NCI-H2196 treated with DMSO at 0.1 percent for 48 hours (cell line): Measurements from ENCODE around the gene MYRIP.
"Not testable (repeated sequence)": the region's sequence is repeated elsewhere in the genome, so short reads cannot be mapped to it uniquely, and the experiment has no call there.

Source experiments
- DNase-seq: peaks from one replicate; lab custom pipeline; 2025; ENCODE audit not compliant: unreplicated experiment; lab: John Stamatoyannopoulos, UW

MYRIP gene

DNA sequence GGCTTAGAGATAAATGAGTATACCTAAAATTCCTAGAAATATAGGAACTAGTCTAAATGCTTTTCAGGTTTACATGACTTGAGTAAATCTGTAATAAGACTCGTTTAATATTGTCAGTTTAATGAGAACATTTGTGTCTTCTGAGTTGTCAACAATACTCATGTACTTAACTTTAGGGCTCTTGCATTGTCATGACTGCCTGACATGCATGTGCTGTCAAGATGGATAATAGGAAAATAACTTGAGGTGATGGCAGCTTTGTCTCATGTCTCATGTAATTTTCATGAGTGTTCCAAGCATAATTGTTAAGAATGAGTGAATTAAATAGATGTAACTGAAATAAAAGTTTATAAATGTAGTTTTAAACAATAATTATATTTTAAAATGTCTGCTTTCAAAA, 455.0 kb downstream of the MYRIP start:
- DNase-seq: no peak

DNA sequence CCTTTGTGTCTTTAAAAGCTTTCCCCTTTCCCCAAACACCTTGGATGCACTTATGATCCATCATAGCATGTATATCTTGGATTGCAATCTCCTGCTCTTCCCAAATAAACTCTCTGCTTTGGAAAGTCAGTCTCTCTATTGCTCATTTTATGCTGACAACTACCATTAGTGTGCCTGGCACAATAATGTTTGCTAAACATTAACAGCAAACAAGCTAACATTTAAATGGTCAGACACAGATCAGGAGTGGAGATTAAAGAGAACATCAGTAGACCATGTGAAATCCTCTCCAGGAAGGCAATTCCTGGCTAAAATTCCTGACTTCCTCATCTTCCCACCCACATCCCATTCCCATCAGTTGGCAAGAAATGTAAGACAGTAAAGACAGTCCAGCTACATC, 455.8 kb downstream of the MYRIP start:
- no peak for DNase-seq

DNA sequence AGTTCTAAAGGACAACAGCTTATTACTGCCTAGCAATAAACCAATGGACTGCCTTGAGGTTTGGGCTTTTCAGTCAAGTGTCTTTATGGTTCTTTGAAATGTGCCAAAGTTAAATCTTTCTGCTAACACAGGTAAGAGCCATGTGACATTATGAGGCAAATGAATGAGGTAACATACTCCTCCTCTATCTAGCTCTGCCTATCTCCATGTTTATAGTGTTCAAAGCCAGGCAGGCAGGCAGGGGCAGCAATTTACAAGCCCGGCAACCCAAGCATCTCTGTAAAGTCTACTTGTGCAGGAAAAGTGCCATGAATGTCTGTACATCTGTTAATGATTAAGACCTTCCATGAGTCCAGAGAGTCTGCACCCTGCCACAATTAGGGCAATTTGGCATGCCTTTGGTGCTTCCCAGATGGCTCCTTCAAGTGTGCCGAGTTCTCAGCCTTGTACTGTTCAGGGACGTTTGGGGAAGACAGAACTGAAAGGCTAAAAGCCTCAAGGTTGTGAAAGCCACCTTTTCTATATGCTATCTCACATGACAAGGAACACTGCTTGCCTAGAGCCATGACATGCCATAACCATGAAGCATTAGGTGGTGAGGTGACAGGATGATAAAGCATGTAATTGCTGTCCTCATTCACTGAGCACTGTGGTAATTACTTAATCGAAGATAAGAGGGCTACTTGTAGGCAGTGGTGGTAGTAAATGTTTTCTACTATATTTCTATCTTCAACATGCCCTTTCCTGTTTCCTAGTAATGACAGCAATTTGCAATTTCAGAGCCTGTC, 458.7 kb downstream of the MYRIP start:
- no peak for DNase-seq

DNA sequence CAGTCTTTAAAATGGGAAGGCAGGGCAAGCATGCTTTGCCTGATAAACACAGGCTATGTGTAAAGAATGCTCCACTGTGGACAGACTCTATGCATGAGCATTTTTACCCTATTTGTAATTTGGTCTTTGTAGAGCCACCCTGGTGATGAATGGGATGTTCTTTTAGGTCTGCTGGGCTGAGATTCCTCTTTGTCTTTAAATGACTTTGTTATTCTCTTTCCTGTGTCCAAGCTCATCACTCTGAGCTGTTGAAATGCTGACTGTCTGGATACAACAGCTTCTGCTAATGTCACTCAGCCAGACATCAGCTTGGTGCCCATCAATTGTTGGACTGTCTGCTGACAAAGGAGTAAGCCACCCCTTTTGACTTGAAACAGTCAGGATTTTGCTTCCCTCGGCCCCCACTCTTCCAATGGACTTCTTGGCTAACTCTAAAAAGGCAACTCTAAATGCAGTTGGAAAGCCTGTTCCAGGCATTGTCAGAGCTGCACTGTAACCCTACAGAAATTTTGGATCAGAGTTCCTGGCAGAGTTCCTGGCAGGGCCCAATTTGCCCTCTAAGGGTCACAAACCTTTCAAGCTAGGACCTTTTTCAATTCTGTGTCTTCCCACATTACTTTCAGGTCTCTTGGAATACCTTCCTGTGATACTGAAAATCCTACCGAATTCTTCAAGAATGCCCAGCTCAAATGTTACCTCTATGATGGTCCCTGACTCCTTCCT, 459.6 kb downstream of the MYRIP start:
- no peak for DNase-seq

DNA sequence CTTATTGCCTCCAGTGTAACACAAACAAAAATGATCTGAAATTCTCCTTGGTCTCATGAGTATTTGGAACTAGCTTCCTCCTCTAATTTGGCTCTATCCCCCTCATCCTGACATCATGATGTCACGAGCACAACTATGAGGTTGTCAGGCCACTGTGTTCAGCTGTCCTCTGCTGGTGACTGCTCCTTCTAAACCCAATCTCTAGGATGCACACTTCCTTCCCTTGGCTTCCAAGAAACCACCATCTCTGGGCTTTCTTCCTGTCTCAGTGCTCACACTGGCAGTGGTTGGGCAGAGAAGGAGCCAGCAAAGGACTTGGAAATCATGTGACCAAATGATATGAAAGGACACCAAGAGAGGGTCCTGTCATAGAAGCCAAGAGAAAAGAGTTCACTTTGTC, 469.4 kb downstream of the MYRIP start:
- no peak for DNase-seq

DNA sequence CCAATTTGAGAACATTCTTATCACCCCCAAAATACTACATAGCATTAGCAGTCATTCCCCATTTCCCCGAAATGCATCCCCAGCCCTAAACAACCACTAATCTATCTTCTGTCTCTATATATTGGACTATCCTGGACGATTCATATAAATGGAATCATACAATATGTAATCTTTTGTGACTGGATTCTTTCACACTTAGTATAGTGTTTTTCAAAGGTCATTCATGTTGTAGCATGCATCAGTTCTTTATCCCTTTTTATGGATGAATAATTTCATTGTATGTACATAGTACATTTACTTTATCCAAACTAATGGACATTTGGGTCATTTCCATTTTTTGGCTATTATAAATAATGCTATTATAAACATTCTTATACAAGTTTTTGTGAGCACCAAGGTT, 472.6 kb downstream of the MYRIP start:
- no peak for DNase-seq

DNA sequence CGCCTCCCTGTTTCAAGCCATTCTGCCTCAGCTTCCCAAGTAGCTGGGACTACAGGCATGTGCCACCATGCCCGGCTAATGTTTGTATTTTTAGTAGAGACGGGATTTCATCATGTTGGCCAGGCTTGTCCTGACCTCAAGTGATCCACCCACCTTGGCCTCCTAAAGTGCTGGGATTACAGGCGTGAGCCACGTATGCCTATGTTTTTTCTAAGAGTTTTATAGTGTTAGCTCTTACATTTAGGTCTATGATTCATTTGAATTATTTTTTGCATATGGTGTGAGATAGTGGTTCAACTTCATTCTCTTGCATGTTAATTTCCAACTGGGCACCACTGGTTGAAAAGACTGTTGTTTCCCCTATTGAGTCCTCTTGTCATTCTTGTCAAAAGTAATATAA, 473.6 kb downstream of the MYRIP start:
- not testable (repeated sequence) for DNase-seq

DNA sequence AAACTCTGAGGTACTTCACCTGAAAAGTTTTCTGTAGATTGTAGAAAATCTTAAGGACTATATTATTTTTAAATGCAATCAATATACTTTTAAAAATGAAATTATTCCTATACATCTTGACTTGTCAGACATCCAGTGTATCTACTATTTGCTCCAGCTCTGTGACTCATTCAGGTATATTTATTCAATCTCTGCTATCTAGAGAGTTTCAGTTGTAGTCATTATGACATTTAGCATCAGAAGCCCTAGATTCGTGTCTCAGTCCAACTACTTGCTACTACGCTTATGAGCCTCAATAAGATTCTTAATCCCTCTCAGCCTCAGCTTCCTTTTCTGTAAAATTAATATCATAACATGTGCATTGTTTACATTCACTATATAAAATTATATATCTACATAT, 477.8 kb downstream of the MYRIP start:
- no peak for DNase-seq

DNA sequence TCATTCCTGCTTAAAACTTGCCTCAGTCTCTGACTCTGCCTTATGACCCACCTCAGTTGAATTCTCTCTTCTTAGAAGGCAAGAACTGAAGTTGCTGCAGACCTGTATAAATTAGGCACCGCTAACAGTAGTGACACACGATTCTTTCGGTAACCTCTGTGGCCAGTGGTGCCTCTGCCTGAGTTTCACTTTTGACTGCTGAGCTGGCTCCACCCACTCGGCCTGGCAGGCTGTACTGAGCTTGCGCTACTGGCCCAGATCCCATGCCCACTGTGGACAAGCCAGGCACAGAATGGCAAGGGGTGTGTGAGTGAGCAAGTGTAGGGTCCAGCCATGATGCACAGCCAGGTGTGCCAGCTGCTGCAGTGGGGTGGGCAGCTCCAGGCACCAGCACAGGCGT, 481.0 kb downstream of the MYRIP start:
- no peak for DNase-seq

DNA sequence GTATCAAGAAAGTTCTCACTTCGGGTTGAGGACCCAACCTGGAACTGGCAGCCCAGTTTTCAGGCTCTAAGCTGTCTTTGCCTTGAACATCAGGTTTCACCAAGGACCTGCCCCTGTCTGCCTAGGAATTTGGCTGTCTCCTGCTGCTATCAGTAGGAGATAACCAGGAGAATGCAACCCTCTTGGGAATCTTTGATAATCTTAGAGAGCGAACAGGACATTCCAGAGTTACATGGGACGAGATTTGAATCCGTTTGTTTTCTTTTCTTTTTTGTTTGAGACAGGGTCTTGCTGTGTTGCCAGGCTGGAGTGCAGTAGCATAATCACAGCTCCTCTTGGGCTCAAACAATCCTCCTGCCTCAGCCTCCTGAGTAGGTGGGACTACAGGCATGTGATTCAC, 482.1 kb downstream of the MYRIP start:
- DNase-seq: no peak

DNA sequence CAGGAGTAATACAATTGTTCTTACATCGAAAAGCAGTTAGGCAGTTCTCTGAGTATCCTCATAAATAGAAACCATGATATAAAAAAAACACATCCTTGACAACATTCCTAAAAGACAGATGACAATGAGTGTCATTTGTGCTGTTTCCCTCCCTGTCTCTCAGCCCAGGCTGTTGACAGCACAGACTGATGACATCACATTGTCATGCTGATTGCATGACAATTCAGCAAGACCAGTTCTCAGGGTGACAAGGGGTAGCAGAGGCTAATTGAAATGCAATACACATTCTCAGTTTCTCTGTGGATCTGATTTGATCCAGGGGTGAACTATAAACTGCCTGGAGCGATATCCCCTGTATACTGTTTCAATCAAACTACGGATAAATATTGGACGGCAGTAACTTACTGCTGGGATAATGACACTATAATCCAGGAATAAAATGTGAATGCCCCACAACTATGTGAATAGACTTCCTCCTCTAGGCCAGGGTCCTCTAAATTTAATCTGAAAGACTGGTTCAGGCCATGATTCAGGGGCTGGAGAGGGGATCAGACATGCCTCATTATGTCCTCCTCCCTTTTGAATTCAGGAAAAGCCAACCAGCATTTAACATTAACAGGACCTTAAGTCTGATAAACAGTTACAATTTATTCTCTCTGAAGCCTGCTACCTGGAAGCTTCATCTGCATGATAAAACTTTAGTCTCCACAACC, 483.4 kb downstream of the MYRIP start:
- DNase-seq: no peak

DNA sequence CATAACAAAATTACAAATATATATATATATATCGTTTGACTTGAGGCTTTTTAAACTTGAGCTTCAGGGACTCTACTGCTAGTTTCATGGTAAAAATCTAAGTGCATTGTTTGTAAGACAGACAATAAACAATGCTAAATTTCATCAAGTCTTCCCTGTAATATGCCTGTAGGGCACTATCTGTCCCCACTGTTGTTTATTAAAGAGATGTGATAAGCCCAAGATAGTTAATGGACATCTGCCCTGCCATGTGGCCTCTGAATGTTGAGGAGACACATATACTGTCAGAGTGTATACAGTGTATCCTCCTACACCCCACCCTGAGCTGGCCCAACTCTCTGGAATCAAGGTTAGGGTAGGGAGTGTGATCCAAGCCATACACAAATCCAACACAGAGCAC, 485.0 kb downstream of the MYRIP start:
- DNase-seq: no peak

DNA sequence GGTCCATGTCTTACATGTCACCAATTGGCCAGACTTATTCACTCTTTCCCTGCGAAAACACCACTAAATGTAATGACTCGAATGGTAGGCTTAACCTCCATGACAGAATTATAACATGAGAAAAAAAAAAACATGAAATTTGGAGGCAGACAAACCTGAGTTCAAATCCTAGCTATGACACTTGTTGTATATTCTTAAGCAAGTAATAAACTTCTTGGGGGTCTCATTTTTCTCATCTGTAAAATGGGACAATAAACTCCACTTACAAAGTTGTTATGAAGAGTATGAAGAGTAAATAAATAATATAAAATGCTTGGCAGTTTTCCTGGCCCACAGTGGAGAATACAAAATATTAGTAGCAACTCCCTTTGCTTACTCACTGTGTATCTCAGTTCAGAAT, 488.7 kb downstream of the MYRIP start:
- no peak for DNase-seq

DNA sequence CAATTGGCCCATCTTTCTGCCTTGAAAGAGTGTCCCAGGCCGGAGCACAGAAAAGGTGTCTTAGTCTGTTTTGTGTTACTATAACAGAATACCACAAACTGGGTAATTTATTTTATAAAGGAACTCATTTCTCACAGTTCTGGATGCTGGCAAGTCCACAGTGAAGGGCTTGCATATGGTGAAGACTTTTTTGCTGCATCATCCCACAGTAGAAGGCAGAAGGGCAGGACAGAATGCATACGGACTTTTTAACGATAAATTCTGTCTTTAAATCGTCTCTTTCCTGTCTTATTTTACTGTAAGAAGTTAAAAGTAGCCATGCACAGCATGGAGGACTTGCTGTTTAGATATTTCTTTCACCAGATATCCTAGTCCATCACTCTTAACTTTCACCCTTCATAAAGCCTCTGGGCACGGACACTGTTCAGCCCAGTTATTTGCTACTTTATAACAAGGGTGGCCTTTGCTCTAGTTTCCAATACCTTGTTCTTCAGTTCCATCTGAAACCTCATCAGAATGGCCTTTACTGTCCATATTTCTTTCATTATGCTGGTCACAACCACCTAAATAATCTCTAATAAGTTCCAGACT, 489.8 kb downstream of the MYRIP start:
- no peak for DNase-seq

DNA sequence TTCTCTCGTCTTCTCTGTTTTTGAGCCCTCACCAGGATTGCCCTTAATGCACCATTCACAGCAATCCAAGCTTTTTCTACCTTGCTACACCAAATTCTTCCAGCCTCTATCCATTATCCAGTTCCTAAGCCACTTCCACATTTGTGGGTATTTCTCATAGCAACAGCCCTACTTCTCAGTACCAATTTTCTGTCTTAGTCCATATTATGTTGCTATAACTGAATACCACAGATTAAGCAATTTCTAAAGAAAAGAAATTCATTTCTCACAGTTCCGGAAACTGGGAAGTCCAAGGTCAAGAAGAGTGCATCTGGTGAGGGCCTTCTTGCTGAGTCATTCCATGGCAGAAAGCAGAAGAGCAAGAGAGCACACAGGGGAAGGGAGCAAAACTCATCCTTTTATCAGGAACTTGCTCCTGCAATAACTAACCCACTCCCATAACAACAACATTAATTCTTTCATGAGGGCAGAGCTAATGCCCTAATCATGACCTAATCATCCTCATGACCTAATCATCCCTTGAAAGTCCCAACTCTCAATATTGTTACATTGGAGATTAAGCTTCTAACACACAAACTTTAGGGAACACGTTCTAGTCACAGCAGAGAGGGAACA, 490.4 kb downstream of the MYRIP start:
- DNase-seq: no peak

DNA sequence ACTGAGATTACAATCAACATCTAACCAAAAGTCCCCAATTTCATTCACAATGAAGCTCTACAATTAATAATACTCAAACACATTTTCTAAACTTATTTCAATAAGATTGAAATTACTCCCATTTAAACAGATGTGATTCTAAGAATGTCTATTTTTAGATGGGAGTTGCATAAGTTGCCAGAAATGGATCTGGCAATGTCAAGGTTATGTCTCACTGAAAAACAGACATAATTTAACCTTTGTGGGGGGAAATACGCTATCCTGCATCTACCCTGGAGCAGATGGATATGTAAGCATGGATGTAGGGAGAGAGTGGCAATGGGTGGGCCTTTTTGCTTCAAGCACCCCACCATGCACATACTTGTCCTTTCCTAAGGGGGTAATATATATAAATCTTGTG, 493.4 kb downstream of the MYRIP start:
- no peak for DNase-seq

DNA sequence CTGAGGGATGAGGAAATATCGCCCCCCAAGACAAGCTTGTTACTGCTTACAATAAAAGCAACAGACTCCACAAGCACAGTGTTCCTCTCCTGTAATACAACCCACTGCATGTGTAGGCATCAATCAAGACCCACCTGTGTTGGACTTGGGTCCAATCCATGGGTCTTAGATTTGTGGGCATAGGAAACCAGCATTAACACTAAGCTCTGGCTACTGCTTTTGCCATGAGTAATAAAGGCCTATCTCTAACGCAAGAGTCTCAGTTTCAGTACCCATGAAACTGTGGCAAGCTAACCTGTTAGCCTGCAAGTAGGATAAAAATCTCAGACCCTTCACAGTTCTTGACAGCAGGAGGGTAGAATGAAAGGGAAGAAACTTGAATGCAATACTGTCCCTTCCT, 494.9 kb downstream of the MYRIP start:
- no peak for DNase-seq

DNA sequence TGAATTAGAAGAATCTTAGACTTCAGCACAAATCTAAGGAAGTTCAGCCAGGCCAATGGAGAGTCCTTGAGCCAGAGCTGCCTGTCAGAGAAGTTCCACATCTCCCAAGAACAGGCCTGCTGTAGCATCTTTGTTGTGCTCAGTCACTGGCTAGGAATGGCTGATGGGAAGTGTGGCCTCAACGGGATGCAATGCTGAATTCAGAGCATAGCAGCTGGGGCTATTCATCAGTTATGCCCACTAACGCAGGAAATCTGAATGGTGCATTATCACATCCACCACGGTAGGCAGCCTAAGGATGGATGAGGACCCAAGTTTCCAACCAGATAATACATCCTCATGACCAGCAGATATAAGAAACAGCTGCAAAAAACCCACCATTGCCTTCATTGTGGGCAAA, 496.9 kb downstream of the MYRIP start:
- DNase-seq: no peak

DNA sequence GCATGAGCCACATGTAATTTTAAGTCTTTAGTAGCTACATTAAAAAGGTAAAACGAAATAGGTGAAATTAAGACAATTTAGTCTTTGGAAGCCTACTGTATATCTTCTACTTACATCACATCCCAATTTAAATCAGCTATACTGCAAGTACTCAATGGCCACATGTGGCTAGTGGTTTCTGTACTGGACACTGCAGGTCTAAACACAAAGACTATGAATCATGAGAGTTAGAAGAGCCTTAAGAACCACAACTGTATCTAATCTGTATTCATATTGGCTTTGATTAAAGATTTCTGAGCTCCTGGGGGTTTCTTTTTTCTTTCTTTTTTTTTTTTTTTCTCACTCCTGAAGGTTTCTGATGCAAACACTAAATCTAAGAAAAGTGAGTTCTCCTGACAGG, 497.8 kb downstream of the MYRIP start:
- no peak for DNase-seq

DNA sequence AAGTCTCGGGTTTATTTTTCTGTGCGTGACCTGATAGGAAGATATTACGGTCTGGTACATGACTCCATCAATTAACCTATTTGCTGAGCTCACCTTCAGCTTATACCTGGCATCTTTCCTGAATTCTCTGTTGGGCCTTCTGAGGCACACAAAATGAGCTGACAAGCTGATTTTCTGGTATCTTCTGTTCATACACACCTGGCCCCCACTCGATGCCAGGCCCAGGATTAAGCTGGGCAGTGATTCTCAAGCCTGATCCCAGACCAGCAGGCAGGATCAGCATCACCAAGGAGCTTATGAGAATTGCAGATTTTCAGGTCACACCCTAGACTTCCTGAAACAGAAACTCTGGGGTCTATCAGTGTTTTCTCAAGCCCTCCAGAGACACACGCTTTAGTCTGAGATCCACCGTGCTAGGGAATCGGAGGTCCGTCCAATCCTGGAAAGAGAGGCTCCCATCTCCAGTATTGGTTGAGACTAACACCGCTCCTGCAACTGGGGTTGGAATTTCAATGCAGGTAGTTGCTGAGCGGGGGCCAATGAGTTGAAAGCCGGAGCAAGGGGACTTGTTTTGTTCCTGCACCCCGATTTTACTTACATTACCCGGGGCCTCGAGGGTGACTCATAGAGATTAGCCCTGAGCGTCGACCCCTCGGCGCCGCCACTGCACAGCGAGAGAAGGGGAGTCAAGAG, 499.5 kb downstream of the MYRIP start:
- no peak for DNase-seq
